Measurements from ENCODE around the gene RANBP17. TPM values are rescaled to one million over a fixed set of nuclear protein-coding genes. Genes with fewer than 3 reads are reported as not detected.

Gene RANBP17
- total RNA-seq, 1 donor from 2014 or later, result 11.4 TPM

GRCh38 chr5:171344936-171345608 is 483.3 kb downstream of the RANBP17 start:
- DNase-seq (ENCODE audit: extremely low read depth, low read depth, low spot score), result no peak

Other genes starting within 250 kb of the RANBP17 start
- 0.29 and 0.41 TPM in 2 replicates for gene GABRP, start 78.3 kb upstream of the RANBP17 start, total RNA-seq